ENCODE data around the gene RAB37. TPM values are rescaled to one million over a fixed set of nuclear protein-coding genes. Genes with fewer than 3 reads are reported as not detected.

Gene RAB37
- total RNA-seq, 4 donors from 2014 or later = 0.48 to 3.0 (median 1.4) TPM

GRCh38 chr17:74776990-74777389 is 39.9 kb downstream of the RAB37 start:
- ATAC-seq (ENCODE audit: low FRiP score) = no peak
- DNase-seq (ENCODE audit: low spot score) = no peak
- TF ChIP-seq CTCF (IDR thresholded peaks at IDR 0.05) = no peak

- no peak for DNase-seq (ENCODE audit: low spot score)
- ATAC-seq (ENCODE audit: low FRiP score) = no peak
- no peak for TF ChIP-seq CTCF (IDR thresholded peaks at IDR 0.05)
Observed at GRCh38 chr17:74777901-74778515, 41.0 kb downstream of the RAB37 start.

GRCh38 chr17:74778960-74779359 is 41.9 kb downstream of the RAB37 start:
- ATAC-seq (ENCODE audit: low FRiP score) (no peak), DNase-seq (ENCODE audit: low spot score) (no peak)
- TF ChIP-seq CTCF (IDR thresholded peaks at IDR 0.05) = no peak

GRCh38 chr17:74779501-74779900 is 42.4 kb downstream of the RAB37 start:
- no peak for ATAC-seq (ENCODE audit: low FRiP score)
- no peak for TF ChIP-seq CTCF (IDR thresholded peaks at IDR 0.05)
- no peak for DNase-seq (ENCODE audit: low spot score)

GRCh38 chr17:74779948-74780400 is 42.9 kb downstream of the RAB37 start:
- no peak for ATAC-seq (ENCODE audit: low FRiP score)

GRCh38 chr17:74780443-74781238 is 43.6 kb downstream of the RAB37 start:
- no peak for DNase-seq (ENCODE audit: low spot score)
- no peak for TF ChIP-seq CTCF (IDR thresholded peaks at IDR 0.05)
- no peak for ATAC-seq (ENCODE audit: low FRiP score)

More at GRCh38 chr17:74779948-74780400, 42.9 kb downstream of the RAB37 start:
- no peak for TF ChIP-seq CTCF (IDR thresholded peaks at IDR 0.05)
- DNase-seq (ENCODE audit: low spot score) = no peak

- DNase-seq (ENCODE audit: low spot score) (no peak), ATAC-seq (ENCODE audit: low FRiP score) (no peak)
- no peak for TF ChIP-seq CTCF (IDR thresholded peaks at IDR 0.05)
Observed at GRCh38 chr17:74782571-74782970, 45.5 kb downstream of the RAB37 start.

Data from omental fat pad (tissue), 4 donors.